Heart left ventricle (tissue), 13 donors: ENCODE measurements around the gene NIPAL4.

Source experiments
- CTCF ChIP-seq, 12 donors: fragments of 200-600 bp; sonication (generic) in 4 of 12; IDR thresholded peaks; one replicate each; pipeline versions ENCODE4 v1.5.0 to v1.8.0; 2018 to 2022; ENCODE audit warnings: antibody characterized with exemption in 12 of 12, mild to moderate bottlenecking in 5 of 12
- POLR2A ChIP-seq, 2 donors: fragments of 450-650 bp; IDR thresholded peaks; one replicate each; pipeline ENCODE4 v1.6.1; 2017; ENCODE audit warnings: antibody characterized with exemption in 2 of 2, mild to moderate bottlenecking in 2 of 2, moderate library complexity in 2 of 2
- donor health status: ischemic (EF 13 %, LVEDD 7.1; RV severe dilation, severe dysfunction).
- donor health status: DM: no; HTN: yes; CAD: no.
- donor health status: DM: no; HTN: no; CAD: no.
- donor health status: ischemic (EF 25% LVEDD 6.9; RV normal size, moderate dysfunction).
- donor health status: ischemic (EF 25% LVEDD 5.7; RV mildly dilated, moderate dysfunction).
- donor health status: ischemic (EF 35%, LVEDD 5.7; RV mildly dilated, moderate dysfunction).
- donor health status: nonischemic (EF 11% LVEDD 7.7; RV severe dilation, severe dysfunction).
- donor health status: DM: yes; HTN: yes; CAD: no.
- donor health status: PGD.
- donor health status: ischemic (EF 29% LVEDD 5.4; RV normal size, mild dysfunction).
- donor health status: nonischemic (EF 23%, LVEDD 6.1; RV moderate dilation, normal function).

DNA sequence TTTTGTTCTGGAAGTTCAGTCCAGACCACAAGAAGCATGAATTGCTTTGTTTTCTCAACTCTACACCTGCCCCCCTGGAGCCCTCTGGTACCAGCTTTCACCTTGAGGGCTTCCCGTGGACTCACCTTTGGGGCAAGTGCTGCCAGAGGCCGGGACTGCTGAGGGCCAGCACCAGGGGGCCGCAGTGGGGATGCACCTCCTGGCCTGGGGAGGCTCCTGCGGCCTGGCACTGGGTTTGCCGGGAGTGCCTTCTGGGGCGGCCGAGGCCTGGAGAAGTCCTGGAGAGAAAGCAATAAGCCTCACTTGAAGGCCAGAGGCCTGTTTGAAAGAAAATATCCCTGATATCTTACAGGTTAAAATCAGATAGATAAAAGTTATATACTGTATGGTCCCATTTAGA lies 21.7 kb downstream of the NIPAL4 start:
- TF ChIP-seq CTCF (IDR thresholded peaks at IDR 0.05) (no peak), POLR2A (IDR thresholded peaks at IDR 0.05) (no peak)
